HepG2 (cell line): ENCODE measurements around the gene JPH4. TPM values are rescaled to one million over a fixed set of nuclear protein-coding genes. Genes with fewer than 3 reads are reported as not detected.
A peak's percentile ranks its signal among the peaks of the same experiment; 100 is the strongest.

Experiments used
- ADNP ChIP-seq: sonication (generic); formaldehyde crosslinking; IDR thresholded peaks from 2 replicates; pipeline ENCODE4 v1.4.0; 2020; ENCODE audit warnings: missing genetic modification reagents
- AHR ChIP-seq: IDR thresholded peaks from 2 replicates; pipeline ENCODE4 v1.6.1; 2018; ENCODE audit warnings: missing genetic modification reagents, missing compliant biosample characterization
- ARID3A ChIP-seq: IDR thresholded peaks from 2 replicates; pipeline ENCODE4 v1.6.1; 2012; ENCODE audit warnings: low read depth, low read length, improper control_type of control experiment
- GATAD1 ChIP-seq: IDR thresholded peaks from 2 replicates; pipeline ENCODE4 v1.6.1; 2016; ENCODE audit warnings: missing genetic modification reagents, missing compliant biosample characterization
- GMEB1 ChIP-seq: sonication (generic); formaldehyde crosslinking; IDR thresholded peaks from 2 replicates; pipeline ENCODE4 v1.5.1; 2020; ENCODE audit warnings: missing genetic modification reagents, mild to moderate bottlenecking, borderline replicate concordance
- HNRNPL ChIP-seq: fragments of 200-400 bp; formaldehyde crosslinking; IDR thresholded peaks from 2 replicates; pipeline ENCODE4 v1.6.1; 2017; ENCODE audit warnings: mild to moderate bottlenecking, low read depth, low read length
- PCBP1 ChIP-seq: fragments of 200-400 bp; formaldehyde crosslinking; IDR thresholded peaks from 2 replicates; pipeline ENCODE4 v1.6.1; 2017; ENCODE audit warnings: mild to moderate bottlenecking, low read depth, low read length, borderline replicate concordance
- ZBTB37 ChIP-seq: sonication (generic); formaldehyde crosslinking; IDR thresholded peaks from 2 replicates; pipeline ENCODE4 v1.4.0; 2020; ENCODE audit warnings: mild to moderate bottlenecking, missing genetic modification reagents
- ZBTB43 ChIP-seq: sonication (generic); formaldehyde crosslinking; conservative IDR thresholded peaks from 2 replicates; pipeline ENCODE4 v1.4.0; 2020; ENCODE audit warnings: missing genetic modification reagents
- ZGPAT ChIP-seq: IDR thresholded peaks from 2 replicates; pipeline ENCODE4 v1.6.1; 2016; ENCODE audit warnings: mild to moderate bottlenecking
- ZHX1 ChIP-seq: sonication (generic); formaldehyde crosslinking; IDR thresholded peaks from 2 replicates; pipeline ENCODE4 v1.8.1; 2022; ENCODE audit warnings: low read depth, mild to moderate bottlenecking, missing genetic modification reagents
- ZMYM2 ChIP-seq: sonication (generic); formaldehyde crosslinking; IDR thresholded peaks from 2 replicates; pipeline ENCODE4 v1.8.0; 2022; ENCODE audit warnings: mild to moderate bottlenecking, missing genetic modification reagents
- ZNF354B ChIP-seq: sonication (generic); formaldehyde crosslinking; IDR thresholded peaks from 2 replicates; pipeline ENCODE4 v1.8.0; 2022; ENCODE audit warnings: mild to moderate bottlenecking, missing genetic modification reagents
- ZNF496 ChIP-seq: sonication (generic); formaldehyde crosslinking; IDR thresholded peaks from 2 replicates; pipeline ENCODE4 v1.8.1; 2023; ENCODE audit warnings: mild to moderate bottlenecking, moderate library complexity, missing genetic modification reagents; ENCODE audit not compliant: insufficient replicate concordance
- ZNF513 ChIP-seq: sonication (generic); formaldehyde crosslinking; conservative IDR thresholded peaks from 2 replicates; pipeline ENCODE4 v1.5.0; 2020; ENCODE audit warnings: missing genetic modification reagents
- ZNF782 ChIP-seq: sonication (generic); formaldehyde crosslinking; IDR thresholded peaks from 2 replicates; pipeline ENCODE4 v1.4.0; 2020; ENCODE audit warnings: missing genetic modification reagents, mild to moderate bottlenecking, borderline replicate concordance
- polyA plus RNA-seq, 8 experiments: library from polyadenylated mRNA; depleted of rRNA in 3 of 8; stranded (reverse) in 7 of 8; unstranded in 1 of 8; fragments of >200 nt; fragmentation: Illumina TruSeq in 4 of 8; extraction: Trizol in 4 of 8; gene quantifications; 2 replicates each; pipeline versions ENCODE4 v1.2.1 to v1.2.3, GENCODE V29; 2011 to 2016; ENCODE audit warnings: low read depth in 4 of 8, missing spikeins in 1 of 8, mixed read lengths in 1 of 8; ENCODE audit not compliant: insufficient read depth in 1 of 8
- total RNA-seq, 5 experiments: library from RNA; depleted of rRNA; stranded (reverse); fragments of >200 nt; fragmentation: Illumina TruSeq; extraction: Trizol; gene quantifications; 2 replicates each; pipeline ENCODE4 v1.2.3, GENCODE V29; 2016; ENCODE audit warnings: low read depth in 1 of 5

Gene JPH4
- total and polyA plus RNA-seq, 2 of the 13 experiments (the other 11 are each of a cell fraction or from before 2014, with no cell fraction given) = 0.08 to 0.22 TPM

GRCh38 chr14:23588884-23589598, 10.5 kb upstream of the JPH4 start (continued):
- TF ChIP-seq ZBTB43 (peak; percentile 88), GMEB1 (no peak; the same call in 1 of the 2 replicates), ZHX1 (CRISPR knock-in tag) (peak; percentile 91; the same call in 1 of the 2 replicates), ZNF496 (CRISPR knock-in tag) (no peak), PCBP1 (no peak), AHR (peak; percentile 90), ZNF513 (no peak), ZBTB37 (CRISPR knock-in tag) (no peak), ZNF782 (peak; percentile 99), ZNF354B (CRISPR knock-in tag) (peak; percentile 97), GATAD1 (CRISPR knock-in tag) (peak; percentile 86), ADNP (CRISPR knock-in tag) (no peak), ARID3A (peak; percentile 95), ZMYM2 (peak; percentile 43; the same call in 1 of the 2 replicates), HNRNPL (no peak), ZGPAT (peak; percentile 99)
